Right lobe of liver (tissue), 4 donors: Measurements from ENCODE around the gene UBLCP1.

Source experiments
- CTCF ChIP-seq, 4 donors: fragments of 200-600 bp in 3 of 4; fragments of 450-650 bp in 1 of 4; IDR thresholded peaks; one replicate each; pipeline versions ENCODE4 v1.5.1 to v1.8.0; 2016 to 2022; ENCODE audit warnings: antibody characterized with exemption in 4 of 4, mild to moderate bottlenecking in 2 of 4
- POLR2A ChIP-seq: fragments of 450-650 bp; IDR thresholded peaks from one replicate; pipeline ENCODE4 v1.6.1; 2017; ENCODE audit warnings: antibody characterized with exemption, mild to moderate bottlenecking
- donor health status: DM: no; HTN: no; CAD: no.
- donor health status: DM: no; HTN: no; CAD: no.
- donor health status: DM: no; HTN: yes; CAD: no.

GRCh38 chr5:159220206-159220605 lies 42.9 kb upstream of the UBLCP1 start:
- TF ChIP-seq CTCF (IDR thresholded peaks at IDR 0.05) (no peak), POLR2A (no peak)
